IMR-90 (cell line): ENCODE results near the gene FAM118A. TPM values are rescaled to one million over a fixed set of nuclear protein-coding genes. Genes with fewer than 3 reads are reported as not detected.

Experiments used
- ATAC-seq: fragments of 200-7000 bp; cut with Tn5 transposase; 2 replicates; pipeline ENCODE4 v1.9.1; 2020; ENCODE audit warnings: low read depth, mild to moderate bottlenecking, moderate library complexity
- BruUV-seq: library from RNA; stranded (reverse); fragments of 400-500 nt; replicated peaks from 2 replicates; lab custom pipeline; 2021; lab: Mats Ljungman, UMichigan
- CTCF ChIA-PET: fragments of 300-600 bp; formaldehyde crosslinking; extraction: SDS; loops from one replicate; lab custom pipeline; 2021; ENCODE audit warnings: antibody characterized with exemption; lab: Yijun Ruan, JAX
- POLR2A ChIA-PET: fragments of 300-600 bp; sonication (Branson Sonifier 250); formaldehyde crosslinking; loops from one replicate; lab custom pipeline; 2022; ENCODE audit warnings: antibody characterized with exemption; ENCODE audit not compliant: unreplicated experiment; lab: Charles Lee
- DNase-seq: peaks from one replicate; pipeline ENCODE4 v3.0.0; 2013
- H2AFZ ChIP-seq: replicated peaks from 2 replicates; pipeline ENCODE3; 2013; ENCODE audit warnings: low read length, mild to moderate bottlenecking; ENCODE audit not compliant: poor library complexity
- H2AK5ac ChIP-seq: 2 replicates; pipeline ENCODE4 v1.6.1; 2013; ENCODE audit warnings: low read depth, low read length, inconsistent platforms
- H2AK9ac ChIP-seq: replicated peaks from 2 replicates; pipeline ENCODE3; 2013; ENCODE audit warnings: mild to moderate bottlenecking, low read depth, low read length, moderate library complexity; ENCODE audit not compliant: poor library complexity
- H2BK120ac ChIP-seq: 2 replicates; pipeline ENCODE4 v1.6.1; 2013; ENCODE audit warnings: low read depth, low read length, inconsistent platforms
- H2BK15ac ChIP-seq: 3 replicates; pipeline ENCODE4 v1.6.1; 2013; ENCODE audit warnings: low read depth, low read length, inconsistent platforms
- H2BK20ac ChIP-seq: 2 replicates; pipeline ENCODE4 v1.6.1; 2013; ENCODE audit warnings: low read depth, mild to moderate bottlenecking, inconsistent platforms, low read length, moderate library complexity
- H2BK5ac ChIP-seq: 2 replicates; pipeline ENCODE4 v1.6.1; 2013; ENCODE audit warnings: mild to moderate bottlenecking, low read depth, low read length, inconsistent platforms; ENCODE audit not compliant: poor library complexity, severe bottlenecking
- H3K14ac ChIP-seq: replicated peaks from 2 replicates; pipeline ENCODE4 v1.6.1; 2013; ENCODE audit warnings: low read depth, low read length, inconsistent platforms
- H3K18ac ChIP-seq: 2 replicates; pipeline ENCODE4 v1.6.1; 2013; ENCODE audit warnings: low read depth, low read length, control low read depth
- H3K23ac ChIP-seq: 2 replicates; pipeline ENCODE4 v1.6.1; 2013; ENCODE audit warnings: low read depth, low read length, inconsistent platforms
- H3K27ac ChIP-seq: 2 replicates; pipeline ENCODE4 v1.5.1; 2013; ENCODE audit warnings: mild to moderate bottlenecking, control low read depth, low read length; ENCODE audit not compliant: insufficient read depth
- H3K27me3 ChIP-seq: 2 replicates; pipeline ENCODE4 v1.6.1; 2013; ENCODE audit warnings: low read length; ENCODE audit not compliant: control insufficient read depth, insufficient read depth
- H3K36me3 ChIP-seq: 2 replicates; pipeline ENCODE4 v1.6.1; 2013; ENCODE audit warnings: low read length, mixed read lengths; ENCODE audit not compliant: control insufficient read depth, insufficient read depth
- H3K4ac ChIP-seq: 2 replicates; pipeline ENCODE4 v1.6.1; 2013; ENCODE audit warnings: low read depth, low read length, inconsistent platforms
- H3K4me1 ChIP-seq: 2 replicates; pipeline ENCODE4 v1.6.1; 2013; ENCODE audit warnings: low read length, mixed read lengths; ENCODE audit not compliant: control insufficient read depth, insufficient read depth
- H3K4me2 ChIP-seq: 2 replicates; pipeline ENCODE4 v1.6.1; 2013; ENCODE audit warnings: low read depth, mild to moderate bottlenecking, control low read depth, low read length, moderate library complexity
- H3K4me3 ChIP-seq: 2 replicates; pipeline ENCODE4 v1.5.1; 2013; ENCODE audit warnings: low read depth, mild to moderate bottlenecking, control low read depth, low read length, moderate library complexity; ENCODE audit not compliant: insufficient read depth
- H3K56ac ChIP-seq: 2 replicates; pipeline ENCODE4 v1.6.1; 2013; ENCODE audit warnings: low read length, inconsistent platforms; ENCODE audit not compliant: insufficient read depth; ENCODE audit errors: extremely low read depth
- H3K79me1 ChIP-seq, 2 experiments: 2 replicates each; pipeline ENCODE4 v1.6.1; 2013; ENCODE audit warnings: low read length in 2 of 2, inconsistent platforms in 1 of 2, low read depth in 1 of 2
- H3K9ac ChIP-seq: 2 replicates; pipeline ENCODE4 v1.6.1; 2013; ENCODE audit warnings: low read depth, low read length, control low read depth
- H3K9me1 ChIP-seq: 2 replicates; pipeline ENCODE4 v1.6.1; 2013; ENCODE audit warnings: low read length, inconsistent platforms; ENCODE audit not compliant: insufficient read depth
- H3K9me3 ChIP-seq: 2 replicates; pipeline ENCODE4 v1.6.1; 2013; ENCODE audit warnings: low read length; ENCODE audit not compliant: control insufficient read depth, insufficient read depth
- H4K20me1 ChIP-seq: 2 replicates; pipeline ENCODE4 v1.6.1; 2013; ENCODE audit warnings: low read length, inconsistent platforms; ENCODE audit not compliant: insufficient read depth
- H4K5ac ChIP-seq: 2 replicates; pipeline ENCODE4 v1.6.1; 2013; ENCODE audit warnings: mild to moderate bottlenecking, low read depth, low read length, control low read depth
- H4K8ac ChIP-seq, 2 experiments: 2 replicates each; pipeline ENCODE4 v1.6.1; 2013; ENCODE audit warnings: low read depth in 2 of 2, low read length in 2 of 2, control low read depth in 1 of 2, inconsistent platforms in 1 of 2
- H4K91ac ChIP-seq: 2 replicates; pipeline ENCODE4 v1.6.1; 2013; ENCODE audit warnings: low read depth, low read length, inconsistent platforms; ENCODE audit not compliant: insufficient read depth
- BHLHE40 ChIP-seq: fragments of 150-350 bp; IDR thresholded peaks from 2 replicates; pipeline ENCODE4 v1.6.1; 2016; ENCODE audit warnings: mild to moderate bottlenecking, low read depth, low read length
- CEBPB ChIP-seq: IDR thresholded peaks from 2 replicates; pipeline ENCODE4 v1.6.1; 2012; ENCODE audit warnings: low read depth, low read length, improper control_type of control experiment
- CHD1 ChIP-seq: IDR thresholded peaks from 2 replicates; pipeline ENCODE4 v1.6.1; 2012; ENCODE audit warnings: low read depth, low read length, improper control_type of control experiment
- CTCF ChIP-seq: conservative IDR thresholded peaks from 2 replicates; pipeline ENCODE4 v1.5.1; 2012; ENCODE audit warnings: mild to moderate bottlenecking, low read depth, low read length, improper control_type of control experiment
- FOS ChIP-seq: fragments of 150-350 bp; IDR thresholded peaks from 2 replicates; pipeline ENCODE4 v1.6.1; 2016; ENCODE audit warnings: low read depth, low read length
- MAFK ChIP-seq: IDR thresholded peaks from 2 replicates; pipeline ENCODE4 v1.6.1; 2012; ENCODE audit warnings: low read depth, low read length, improper control_type of control experiment
- MXI1 ChIP-seq: IDR thresholded peaks from 2 replicates; pipeline ENCODE4 v1.6.1; 2012; ENCODE audit warnings: low read depth, mild to moderate bottlenecking, low read length, moderate library complexity, borderline replicate concordance
- POLR2A ChIP-seq: IDR thresholded peaks from 2 replicates; pipeline ENCODE4 v1.6.1; 2012; ENCODE audit warnings: mild to moderate bottlenecking, low read depth, low read length
- RAD21 ChIP-seq: IDR thresholded peaks from 2 replicates; pipeline ENCODE4 v1.6.1; 2012; ENCODE audit warnings: low read length, improper control_type of control experiment
- RCOR1 ChIP-seq: IDR thresholded peaks from 2 replicates; pipeline ENCODE4 v1.6.1; 2012; ENCODE audit warnings: mild to moderate bottlenecking, low read length, improper control_type of control experiment; ENCODE audit not compliant: insufficient replicate concordance
- RFX5 ChIP-seq: IDR thresholded peaks from 2 replicates; pipeline ENCODE4 v1.8.0; 2012; ENCODE audit warnings: low read depth, mild to moderate bottlenecking, low read length, moderate library complexity
- SMC3 ChIP-seq: fragments of 150-350 bp; IDR thresholded peaks from 2 replicates; pipeline ENCODE4 v1.6.1; 2016; ENCODE audit warnings: low read depth, mild to moderate bottlenecking, antibody characterized with exemption, low read length, moderate library complexity
- USF2 ChIP-seq: fragments of 150-350 bp; IDR thresholded peaks from 2 replicates; pipeline ENCODE4 v1.6.1; 2017; ENCODE audit warnings: mild to moderate bottlenecking, antibody characterized with exemption, low read length, low read depth
- WGBS, 2 experiments: methylation state at CpG; one replicate each; pipeline versions ENCODE4 v1.1.5 to v1.1.7; 2013; ENCODE audit warnings: missing lambda C conversion rate in 2 of 2; ENCODE audit not compliant: insufficient read length in 1 of 2; ENCODE audit errors: extremely low coverage in 2 of 2; 5-methylcytosine and 5-hydroxymethylcytosine counted together
- dilution Hi-C: fragments of 300-500 bp; cut with HindIII; formaldehyde crosslinking; loops from one replicate; pipeline ENCODE4 v1.14.3; 2018; ENCODE audit warnings: low sequenced_read_pairs; ENCODE audit not compliant: unreplicated experiment
- in situ Hi-C: fragments of 300-500 bp; cut with MboI; formaldehyde crosslinking; loops from 3 replicates; pipeline ENCODE4 v1.14.3; 2019; ENCODE audit warnings: low sequenced_read_pairs, inconsistent platforms, mixed read lengths
- intact Hi-C: fragments of 100-400 bp; cut with micrococcal nuclease; formaldehyde crosslinking; loops from 2 replicates; pipeline ENCODE4 v1.10.0; 2022
- polyA plus RNA-seq, 3 experiments: library from polyadenylated mRNA; depleted of rRNA; stranded (reverse); fragments of >200 nt; gene quantifications; 2 replicates each; pipeline ENCODE4 v1.2.3, GENCODE V29; 2012; ENCODE audit warnings: low replicate concordance in 1 of 3
- total RNA-seq: library from RNA; depleted of rRNA; stranded (reverse); fragments of >200 nt; gene quantifications from 2 replicates; pipeline ENCODE4 v1.2.3, GENCODE V29; 2012

FAM118A gene
- total and polyA plus RNA-seq, 2 of the 4 experiments (the other 2 are of a cell fraction): 20.6 to 95.6 TPM

- H3K27me3 ChIP-seq: no peaks in the 10 kb centered on the region
- ATAC-seq (no peak), DNase-seq (no peak)
- H3K18ac ChIP-seq: no peak overlapping the region
- H3K4ac ChIP-seq: peak overlapping the region; percentile 59; the same call in 1 of the 2 replicates
- dilution Hi-C loops: no loop called here
- H3K4me3 ChIP-seq: peak overlapping the region; percentile 78
- peak overlapping the region; percentile 25; the same call in 1 of the 2 replicates for H3K14ac ChIP-seq
- H3K4me2 ChIP-seq: peak overlapping the region; percentile 97
- no peak overlapping the region; the same call in 1 of the 2 replicates for H3K56ac ChIP-seq
- H4K5ac ChIP-seq: no peak overlapping the region
- TF ChIP-seq RCOR1 (no peak), CEBPB (no peak), CTCF (no peak), RFX5 (no peak), POLR2A (no peak), USF2 (no peak), RAD21 (no peak), SMC3 (no peak), BHLHE40 (no peak), FOS (no peak), MXI1 (no peak), MAFK (no peak), CHD1 (no peak)
- H4K91ac ChIP-seq: no peak overlapping the region
- no TSS peak for BruUV-seq
- H2BK20ac ChIP-seq: no peak overlapping the region
- WGBS, 2 experiments: 0% methylated on average over 10 of the region's 33 CpGs; no CpG with 5 or more reads in 1 of the 2 experiments
- peak overlapping the region; percentile 97 for H2AFZ ChIP-seq
- peak overlapping the region; percentile 91 for H2AK9ac ChIP-seq
- in situ Hi-C loops: no loop called here
- POLR2A ChIA-PET: no interaction called here
- H3K23ac ChIP-seq: peak overlapping the region; percentile 46; the same call in 1 of the 2 replicates
- H2AK5ac ChIP-seq: no peak overlapping the region; the same call in 1 of the 2 replicates
- H3K36me3 ChIP-seq: no peaks in the 10 kb centered on the region; the same call in 1 of the 2 replicates
- H3K79me1 ChIP-seq: peaks cover 16 to 51% of the 10 kb centered on the region in 2 experiments
- 0 out of 2 replicates have a peak, but pooled peaks cover 10% of the 10 kb centered on the region for H3K9me1 ChIP-seq
- H4K20me1 ChIP-seq: peaks cover 19% of the 10 kb centered on the region; the same call in 1 of the 2 replicates
- CTCF ChIA-PET: no interaction called here
- H3K9me3 ChIP-seq: no peaks in the 10 kb centered on the region
- intact Hi-C loops: no loop called here
- no peak overlapping the region for H2BK5ac ChIP-seq
- H2BK15ac ChIP-seq: no peak overlapping the region
- peaks cover 15% of the 10 kb centered on the region for H3K4me1 ChIP-seq
- H3K27ac ChIP-seq: peak overlapping the region; percentile 31
- no peak overlapping the region for H4K8ac ChIP-seq
- H3K9ac ChIP-seq: peak overlapping the region; percentile 75
- H2BK120ac ChIP-seq: no peak overlapping the region
Observed at GRCh38 chr22:45310331-45310976, 720 bp downstream of the FAM118A start.
